Hypothalamus (tissue), 51 donors: ENCODE measurements around the gene ARL6IP6.
A peak's percentile ranks its signal among the peaks of the same experiment; 100 is the strongest.

Experiments
- DNase-seq, 51 donors: peaks; one replicate each; lab custom pipeline; 2025; lab: John Stamatoyannopoulos, UW

Gene ARL6IP6

GRCh38 chr2:152718076-152718908 lies at the start of gene ARL6IP6:
Gene ARL6IP6 (plus strand): TSS chr2:152718620. CDS start chr2:152718625, 5 bp downstream.
- DNase-seq = peak; percentile 81 to 99 (median 93)

GRCh38 chr2:152674334-152674733 lies 44.1 kb upstream of the ARL6IP6 start:
- DNase-seq = no peak

GRCh38 chr2:152676461-152676860 lies 42.0 kb upstream of the ARL6IP6 start:
- no peak for DNase-seq

GRCh38 chr2:152678808-152679207 lies 39.6 kb upstream of the ARL6IP6 start:
- DNase-seq = no peak

DNA sequence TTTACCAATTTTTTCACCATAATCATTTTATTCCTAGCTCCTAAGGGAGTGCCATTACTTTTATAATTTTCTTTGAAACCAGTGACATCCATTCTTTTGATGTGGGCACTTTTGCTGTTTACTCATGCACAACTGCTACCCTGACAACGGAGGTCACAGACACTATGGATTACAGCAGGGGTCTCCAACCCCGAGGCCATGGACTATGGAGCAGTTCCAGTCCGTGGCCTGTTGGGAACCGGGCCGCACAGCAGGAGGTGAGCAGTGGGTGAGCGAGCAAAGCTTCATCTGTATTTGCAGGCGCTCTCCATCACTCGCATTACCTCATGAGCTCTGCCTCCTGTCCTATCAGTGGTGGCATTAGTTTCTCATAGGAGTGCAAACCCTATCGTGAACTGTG lies 35.8 kb upstream of the ARL6IP6 start:
- no peak for DNase-seq

DNA sequence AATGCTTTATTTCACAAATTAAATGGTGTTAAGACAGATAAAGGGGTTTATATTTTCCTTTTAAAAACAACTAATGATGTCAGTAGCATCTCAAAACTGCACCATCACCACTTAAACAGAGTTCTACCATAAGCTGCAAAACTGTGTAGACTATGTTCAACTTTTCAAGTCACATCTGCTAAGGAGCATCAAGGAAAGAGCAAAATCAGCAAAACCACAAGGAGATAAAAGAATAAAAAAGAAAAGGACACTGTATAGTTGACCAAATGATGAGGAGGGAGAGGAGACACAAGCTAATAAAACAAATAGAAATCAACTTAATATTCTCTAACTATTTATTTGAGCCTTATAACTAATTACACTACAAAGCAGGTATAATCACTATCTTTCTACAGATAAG lies 35.0 kb upstream of the ARL6IP6 start:
- DNase-seq = no peak

DNA sequence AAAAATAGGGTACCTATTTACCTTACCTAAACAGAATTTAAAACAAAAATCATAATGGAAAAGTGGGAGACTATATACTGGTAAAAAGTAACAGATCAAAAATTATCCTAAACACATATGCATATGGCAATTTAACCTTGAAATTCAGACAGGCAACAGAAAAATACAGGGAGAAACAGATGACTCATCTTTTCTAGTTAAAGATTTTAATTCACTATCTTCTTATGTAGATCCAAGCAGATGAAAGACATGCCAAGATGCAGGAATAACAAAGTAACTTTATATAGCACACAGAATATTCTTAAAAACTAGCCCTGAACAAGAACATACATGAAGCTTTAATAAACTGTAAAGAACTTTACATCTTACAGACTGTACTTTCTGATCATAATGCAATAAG lies 32.1 kb upstream of the ARL6IP6 start:
- DNase-seq = no peak

- no peak for DNase-seq
These were observed 25.4 kb upstream of the ARL6IP6 start for GRCh38 chr2:152693033-152693432.

GRCh38 chr2:152694161-152694661 lies 24.2 kb upstream of the ARL6IP6 start:
- DNase-seq = peak in 1 of 51 donors; percentile 1

DNA sequence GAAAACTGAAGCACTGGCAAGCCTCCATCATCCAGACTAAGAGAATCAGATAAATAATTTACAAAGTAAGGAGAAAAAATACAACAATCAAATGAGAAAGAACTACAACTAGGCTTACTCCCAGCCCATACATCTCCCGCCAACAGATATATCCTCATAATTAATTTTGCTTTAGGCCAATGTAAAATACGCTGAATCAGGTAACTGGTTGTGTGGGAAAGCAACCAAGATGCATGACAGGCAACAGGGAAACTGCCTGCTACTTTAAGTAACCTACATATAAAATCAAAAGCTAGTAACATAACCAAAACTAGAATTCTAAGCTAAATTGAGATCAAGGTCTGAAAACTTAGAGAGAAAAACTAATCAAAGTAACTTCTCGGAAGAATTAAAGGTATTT lies 22.7 kb upstream of the ARL6IP6 start:
- no peak for DNase-seq

DNA sequence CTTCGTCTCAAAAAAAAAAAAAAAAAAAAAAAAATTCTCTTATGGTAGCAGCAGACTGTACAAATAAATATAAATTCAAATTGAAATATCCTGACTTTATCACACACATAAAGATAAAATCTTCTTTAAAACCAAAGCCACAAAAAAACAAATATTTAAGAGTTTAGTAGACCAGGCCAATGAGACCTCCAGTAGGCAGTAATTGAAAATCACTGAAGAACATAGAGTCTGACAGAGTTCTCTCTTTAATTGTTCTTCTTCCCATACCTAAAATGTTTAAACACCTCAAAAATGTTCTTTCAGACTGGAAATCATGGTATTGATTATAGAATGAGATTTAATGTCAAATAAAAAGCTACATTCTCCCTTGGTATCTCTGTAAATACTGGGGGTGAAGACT lies 21.9 kb upstream of the ARL6IP6 start:
- no peak for DNase-seq

GRCh38 chr2:152701198-152701597 lies 17.2 kb upstream of the ARL6IP6 start:
- no peak for DNase-seq

- no peak for DNase-seq
These were observed 11.9 kb upstream of the ARL6IP6 start for GRCh38 chr2:152706477-152707021.

- no peak for DNase-seq
These were observed 9.7 kb upstream of the ARL6IP6 start for GRCh38 chr2:152708742-152709141.

DNA sequence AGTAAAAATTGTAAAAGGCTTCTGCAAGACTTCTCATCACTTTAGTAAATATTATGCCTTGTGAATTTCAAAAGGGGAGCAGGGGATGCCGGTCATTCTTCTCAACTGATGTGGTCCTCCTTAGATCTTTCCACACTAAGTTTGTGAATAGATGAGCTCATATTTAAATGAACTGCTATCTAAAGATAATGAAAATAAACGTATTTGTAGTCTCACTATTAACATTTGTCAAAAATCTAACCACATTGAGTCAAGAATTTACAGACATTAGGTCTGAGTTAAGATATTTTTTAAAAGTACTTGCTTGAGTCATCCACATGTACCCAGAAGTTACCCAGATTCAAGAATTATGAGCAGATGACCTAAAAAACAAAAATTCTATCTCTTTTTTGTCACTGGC lies 7.7 kb upstream of the ARL6IP6 start:
- DNase-seq = no peak

- DNase-seq = no peak
These were observed 3.3 kb upstream of the ARL6IP6 start for GRCh38 chr2:152715112-152715511.

DNA sequence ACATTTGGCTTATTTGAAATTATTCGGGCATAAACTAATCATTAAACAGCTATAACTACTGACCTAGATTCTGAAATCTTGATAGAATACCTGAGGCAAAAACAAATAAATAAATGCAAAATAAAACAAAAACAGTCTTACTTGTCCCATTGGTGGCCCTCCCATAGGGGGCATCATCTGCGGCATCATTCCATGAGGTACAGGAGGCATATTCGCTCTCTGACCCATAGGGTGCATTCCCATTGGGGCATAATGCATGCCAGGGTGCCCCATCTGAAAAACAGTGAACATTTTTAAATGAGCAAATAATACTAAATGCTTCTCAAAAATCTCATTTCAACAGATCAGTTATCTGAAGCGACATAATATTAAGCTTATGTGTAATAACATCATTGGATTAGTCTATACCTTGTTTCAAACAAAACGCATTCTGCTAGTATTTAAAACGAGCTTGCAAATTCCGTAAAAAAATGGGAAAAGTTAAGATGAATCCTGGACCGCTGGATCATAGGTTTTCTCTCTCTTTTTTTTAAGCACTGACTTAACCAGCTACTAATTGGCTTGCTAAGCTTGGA lies 2.5 kb upstream of the ARL6IP6 start:
- no peak for DNase-seq

GRCh38 chr2:152716805-152717227 lies 1.6 kb upstream of the ARL6IP6 start:
- DNase-seq = peak in 7 of 51 donors; percentile 0 to 33 (median 22)

DNA sequence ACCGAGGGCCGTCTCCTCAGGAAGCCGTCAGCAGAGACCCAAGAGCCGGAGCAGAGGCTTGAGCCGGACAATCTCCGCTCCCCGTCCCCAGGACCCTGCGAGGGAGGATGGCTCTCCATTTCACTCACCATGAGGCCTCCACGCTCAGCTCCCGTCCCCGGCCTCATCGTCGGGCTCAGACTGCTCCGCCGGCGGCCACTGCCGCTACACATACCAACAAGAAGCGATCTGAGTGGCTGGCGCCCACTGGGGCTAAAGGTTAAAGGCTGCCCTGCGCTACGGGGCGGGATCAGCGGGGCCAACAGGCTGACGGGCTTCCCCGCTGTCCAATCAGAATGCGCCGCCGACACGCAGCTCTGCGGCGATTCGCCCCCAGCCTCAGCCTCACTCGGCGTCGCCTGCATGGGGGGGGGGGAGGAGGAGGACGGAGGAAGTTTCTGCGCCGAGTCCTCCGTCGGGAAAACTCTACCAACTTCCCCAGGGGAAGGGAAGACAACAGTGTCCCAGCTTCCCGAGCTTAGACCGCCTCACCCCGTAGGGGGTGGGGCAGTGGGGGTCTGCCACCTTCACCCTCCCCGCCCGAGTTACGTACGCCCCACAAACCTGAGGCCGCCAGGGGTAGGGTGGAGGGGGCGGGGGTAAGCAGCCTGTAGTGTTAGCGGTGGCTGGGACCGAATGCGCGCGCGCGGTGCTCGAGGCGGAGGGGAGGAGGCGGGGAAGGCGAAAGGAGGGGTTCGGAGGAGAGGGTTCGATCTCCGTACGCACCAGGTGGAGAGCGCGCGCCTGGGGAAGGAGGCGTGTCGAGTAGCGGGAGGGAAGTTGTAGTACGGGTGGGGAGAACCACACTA lies 968 bp upstream of the ARL6IP6 start, which contains the start of gene PRPF40A:
PRPF40A (minus strand) TSS at position 234 of the 848 bp plus-strand sequence; CDS start at position 212, 22 bp downstream.
- DNase-seq = peak; percentile 85 to 99 (median 97)

GRCh38 chr2:152718909-152719645 lies 657 bp downstream of the ARL6IP6 start:
- peak in 1 of 51 donors; percentile 56 for DNase-seq
